B cell (primary cell): ENCODE measurements around the gene MBNL2. TPM values are rescaled to one million over a fixed set of nuclear protein-coding genes. Genes with fewer than 3 reads are reported as not detected.

Experiments used
- ATAC-seq: fragments of 200-7000 bp; cut with Tn5 transposase; one replicate; pipeline ENCODE4 v1.10.0; 2021; ENCODE audit warnings: low read depth, mild to moderate bottlenecking, moderate number of reproducible peaks, moderate library complexity
- CTCF ChIA-PET: fragments of 350-600 bp; sonication (Branson Sonifier 250); formaldehyde crosslinking; loops from one replicate; lab custom pipeline; 2021; ENCODE audit warnings: antibody characterized with exemption, inconsistent platforms; lab: Charles Lee
- POLR2A ChIA-PET: fragments of 350-600 bp; sonication (Branson Sonifier 250); formaldehyde crosslinking; loops from one replicate; lab custom pipeline; 2021; ENCODE audit warnings: antibody characterized with exemption; lab: Charles Lee
- DNase-seq: peaks from one replicate; pipeline ENCODE4 v3.0.0; 2013
- H2AFZ ChIP-seq: 2 replicates; pipeline ENCODE4 v1.6.1; 2012; ENCODE audit warnings: mild to moderate bottlenecking, low read depth, low read length; ENCODE audit not compliant: insufficient read depth, poor library complexity, severe bottlenecking
- H3K27ac ChIP-seq, 2 donors: 1 replicate in 1 of 2; 2 replicates in 1 of 2; pipeline ENCODE4 v1.5.1; 2012 to 2013; ENCODE audit warnings: low read length in 2 of 2, mild to moderate bottlenecking in 2 of 2, moderate library complexity in 1 of 2
- H3K27me3 ChIP-seq, 4 experiments: fragments of 200-600 bp in 1 of 4; sonication (generic) in 1 of 4; replicated peaks in 1 of 4; 1 replicate in 2 of 4; 2 replicates in 2 of 4; pipeline versions ENCODE4 v1.6.1 to v1.7.0; 2013 to 2016; ENCODE audit warnings: low read length in 3 of 4, mild to moderate bottlenecking in 2 of 4, mixed read lengths in 1 of 4, moderate library complexity in 1 of 4; ENCODE audit not compliant: insufficient read depth in 4 of 4, control insufficient read depth in 3 of 4; ENCODE audit errors: control extremely low read depth in 1 of 4
- H3K36me3 ChIP-seq, 2 experiments: replicated peaks in 1 of 2; 1 replicate in 1 of 2; 2 replicates in 1 of 2; pipeline versions ENCODE4 v1.6.1 to v1.7.1; 2013; ENCODE audit warnings: low read length in 1 of 2; ENCODE audit not compliant: insufficient read depth in 2 of 2, control insufficient read depth in 1 of 2; ENCODE audit errors: control extremely low read depth in 1 of 2, extremely low read depth in 1 of 2
- H3K4me1 ChIP-seq, 2 donors: fragments of 200-600 bp in 1 of 2; sonication (generic) in 1 of 2; 1 replicate in 1 of 2; 2 replicates in 1 of 2; pipeline versions ENCODE4 v1.5.1 to v1.6.1; 2013 to 2017; ENCODE audit warnings: low read length in 2 of 2; ENCODE audit not compliant: control insufficient read depth in 2 of 2, insufficient read depth in 2 of 2
- H3K4me2 ChIP-seq: replicated peaks from 2 replicates; pipeline ENCODE3; 2012; ENCODE audit warnings: mild to moderate bottlenecking, low read depth, low read length; ENCODE audit not compliant: poor library complexity, severe bottlenecking
- H3K4me3 ChIP-seq, 5 experiments: fragments of 200-600 bp in 1 of 5; sonication (generic) in 1 of 5; 1 replicate in 3 of 5; 2 replicates in 2 of 5; pipeline versions ENCODE4 v1.5.1 to v1.7.0; 2011 to 2016; ENCODE audit warnings: low read length in 4 of 5, mild to moderate bottlenecking in 4 of 5, low read depth in 2 of 5, control low read depth in 1 of 5, moderate library complexity in 1 of 5; ENCODE audit not compliant: insufficient read depth in 1 of 5; ENCODE audit errors: control extremely low read depth in 1 of 5, extremely low read depth in 1 of 5
- H3K79me2 ChIP-seq: fragments of 200-600 bp; sonication (generic); one replicate; pipeline ENCODE4 v1.6.0; 2016; ENCODE audit warnings: low read length; ENCODE audit not compliant: control insufficient read depth, insufficient read depth
- H3K9ac ChIP-seq: fragments of 200-600 bp; sonication (generic); 2 replicates; pipeline ENCODE4 v1.6.1; 2017; ENCODE audit warnings: mild to moderate bottlenecking, low read length, moderate library complexity
- H3K9me3 ChIP-seq, 3 donors: one replicate each; pipeline versions ENCODE4 v1.6.1 to v1.7.1; 2013; ENCODE audit warnings: low read length in 2 of 3; ENCODE audit not compliant: control insufficient read depth in 2 of 3, insufficient read depth in 1 of 3; ENCODE audit errors: control extremely low read depth in 1 of 3
- H4K20me1 ChIP-seq: 2 replicates; pipeline ENCODE4 v1.6.0; 2012; ENCODE audit warnings: mild to moderate bottlenecking, low read length; ENCODE audit not compliant: insufficient read depth, control insufficient read depth, poor library complexity, severe bottlenecking
- H3K27ac Mint-ChIP-seq: one replicate; pipeline ENCODE4 v1.8.0; 2021; ENCODE audit warnings: mixed read lengths
- H3K27me3 Mint-ChIP-seq: one replicate; pipeline ENCODE4 v1.8.0; 2021; ENCODE audit warnings: mixed read lengths
- H3K4me1 Mint-ChIP-seq: one replicate; pipeline ENCODE4 v1.8.0; 2021; ENCODE audit warnings: mixed read lengths
- H3K4me3 Mint-ChIP-seq: one replicate; pipeline ENCODE4 v1.8.0; 2021; ENCODE audit warnings: mixed read lengths
- H3K9me3 Mint-ChIP-seq: one replicate; pipeline ENCODE4 v1.8.0; 2022; ENCODE audit warnings: mixed read lengths; ENCODE audit not compliant: insufficient read depth
- CTCF ChIP-seq: fragments of 200-600 bp; IDR thresholded peaks from one replicate; pipeline ENCODE4 v1.8.0; 2022; ENCODE audit warnings: antibody characterized with exemption, mild to moderate bottlenecking
- EZH2 ChIP-seq: IDR thresholded peaks from 2 replicates; pipeline ENCODE4 v1.6.1; 2012; ENCODE audit warnings: borderline replicate concordance, low read depth, mild to moderate bottlenecking, moderate library complexity, low read length; ENCODE audit not compliant: insufficient read depth, poor library complexity, severe bottlenecking
- WGBS: methylation state at CpG from one replicate; pipeline ENCODE4 v1.1.5; 2013; ENCODE audit warnings: missing lambda C conversion rate; ENCODE audit not compliant: insufficient coverage; 5-methylcytosine and 5-hydroxymethylcytosine counted together
- intact Hi-C: fragments of 100-400 bp; cut with micrococcal nuclease; formaldehyde crosslinking; loops from one replicate; pipeline ENCODE4 v1.10.0; 2022
- polyA plus RNA-seq: library from polyadenylated mRNA; depleted of rRNA; stranded (reverse); fragments of >200 nt; gene quantifications from 2 replicates; pipeline ENCODE4 v1.2.3, GENCODE V29; 2012
- total RNA-seq, 2 donors: library from RNA; stranded (reverse); fragments of 120-200 nt in 1 of 2; gene quantifications; 1 replicate in 1 of 2; 2 replicates in 1 of 2; pipeline versions ENCODE4 v1.2.3 to v1.2.4, GENCODE V29; 2013 to 2022

Gene MBNL2
- total and polyA plus RNA-seq, 2 donors (not counting 1 experiment from before 2014, with no cell fraction given): 6.9 to 50.1 TPM

DNA sequence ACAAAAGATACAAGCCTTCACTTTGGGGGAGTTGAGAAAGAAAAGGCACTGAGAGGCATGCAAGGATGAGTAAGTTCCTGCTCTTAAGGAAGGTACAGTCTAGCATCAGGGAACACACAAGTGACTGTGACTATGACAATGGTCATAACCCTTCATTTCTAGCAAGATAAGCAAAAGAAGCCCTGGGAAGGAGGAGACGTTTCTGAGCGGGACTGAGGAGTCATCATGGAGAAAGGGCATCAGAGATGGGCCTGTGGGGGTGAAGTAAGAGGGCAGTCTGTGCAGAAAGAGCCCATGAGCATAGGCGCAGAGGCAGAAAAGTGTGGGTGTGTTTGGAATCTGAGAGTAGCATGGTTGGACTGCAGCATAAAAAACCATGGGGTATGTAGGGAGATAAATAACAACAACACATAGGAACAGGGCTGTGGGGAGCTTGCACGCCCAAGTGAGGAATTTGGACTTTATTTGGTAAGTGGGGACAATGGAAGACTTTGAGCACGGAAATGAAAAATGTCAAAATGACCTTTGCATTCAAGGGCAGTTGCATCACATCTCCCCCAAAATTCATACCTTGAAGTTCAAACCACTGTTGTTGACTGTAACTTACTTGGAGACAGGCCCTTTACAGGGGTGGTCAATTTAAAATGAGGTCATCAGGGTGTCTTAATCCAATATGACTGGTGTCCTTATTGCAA is 86.7 kb downstream of the MBNL2 start:
- H3K4me3 ChIP-seq: no peak overlapping the region
- Mint-ChIP-seq H3K27ac (no peak overlapping the region), H3K27me3 (no peaks in the 10 kb centered on the region), H3K9me3 (no peaks in the 10 kb centered on the region), H3K4me1 (peaks cover 17% of the 10 kb centered on the region), H3K4me3 (no peak overlapping the region)
- WGBS: 100% methylated on average over 3 of the region's 5 CpGs
- H3K4me1 ChIP-seq: no peaks in the 10 kb centered on the region
- peaks cover 0 to 6% of the 10 kb centered on the region in 2 experiments for H3K36me3 ChIP-seq
- ChIA-PET CTCF (no interaction called here), POLR2A (no interaction called here)
- H3K4me2 ChIP-seq: no peak overlapping the region
- H3K27me3 ChIP-seq: no peaks in the 10 kb centered on the region
- intact Hi-C loops: no loop called here
- no peaks in the 10 kb centered on the region for H3K9me3 ChIP-seq
- H3K9ac ChIP-seq: no peak overlapping the region
- DNase-seq (no peak), ATAC-seq (no peak)
- H2AFZ ChIP-seq: no peak overlapping the region
- TF ChIP-seq CTCF (no peak), EZH2 (no peak)
- peaks cover 48% of the 10 kb centered on the region for H3K79me2 ChIP-seq
- no peak overlapping the region for H3K27ac ChIP-seq
- H4K20me1 ChIP-seq: peaks cover 52% of the 10 kb centered on the region

DNA sequence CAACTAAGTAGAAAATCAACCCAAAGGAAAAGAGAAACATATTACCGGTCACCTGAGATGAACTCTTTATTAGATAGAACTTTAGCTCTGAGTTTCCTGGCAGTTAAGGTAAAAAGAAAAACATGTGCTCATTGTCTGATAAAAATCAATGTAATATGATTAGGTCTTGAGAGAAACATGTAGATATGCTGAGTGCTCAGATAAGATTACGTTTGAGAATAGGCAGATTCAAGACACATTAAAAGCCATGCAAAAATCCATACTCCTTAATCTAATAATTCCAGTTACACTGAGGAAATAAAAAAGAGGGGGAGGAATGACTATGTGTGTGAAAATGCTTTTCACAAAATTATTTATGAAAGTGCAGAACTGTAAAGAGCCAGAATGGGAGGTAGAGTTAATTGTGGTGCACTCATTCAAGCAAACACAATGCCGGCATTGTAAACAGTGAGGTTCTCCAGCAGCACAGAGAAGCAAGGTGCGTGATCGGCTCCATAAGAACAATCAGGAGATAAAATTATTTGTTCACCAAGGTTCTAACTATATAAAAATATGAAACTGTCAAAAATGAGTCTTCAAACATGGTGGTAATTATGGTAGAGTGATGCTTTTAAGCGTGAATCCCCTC is 88.8 kb downstream of the MBNL2 start:
- POLR2A ChIA-PET: no interaction called here
- H3K4me1 Mint-ChIP-seq: peaks cover 25% of the 10 kb centered on the region
- Histone ChIP-seq H3K27ac (no peak overlapping the region), H3K4me2 (no peak overlapping the region), H3K27me3 (no peaks in the 10 kb centered on the region), H3K79me2 (peaks cover 52% of the 10 kb centered on the region), H3K4me1 (no peaks in the 10 kb centered on the region), H3K9me3 (no peaks in the 10 kb centered on the region), H3K4me3 (no peak overlapping the region), H2AFZ (no peak overlapping the region), H3K9ac (no peak overlapping the region), H3K36me3 (peaks cover 0 to 6% of the 10 kb centered on the region in 2 experiments), H4K20me1 (peaks cover 44% of the 10 kb centered on the region)
- intact Hi-C loops: no loop called here
- H3K27ac Mint-ChIP-seq: no peak overlapping the region
- no peak for TF ChIP-seq CTCF
- no peak for TF ChIP-seq EZH2
- no peak for ATAC-seq
- no peaks in the 10 kb centered on the region for H3K9me3 Mint-ChIP-seq
- CTCF ChIA-PET: no interaction called here
- no CpG with 5 or more reads among the region's 6 CpGs for WGBS
- H3K4me3 Mint-ChIP-seq: no peak overlapping the region
- DNase-seq: no peak
- no peaks in the 10 kb centered on the region for H3K27me3 Mint-ChIP-seq
